ENCODE results near the gene SHKBP1. TPM values are rescaled to one million over a fixed set of nuclear protein-coding genes. Genes with fewer than 3 reads are reported as not detected.
A peak's percentile ranks its signal among the peaks of the same experiment; 100 is the strongest.
"Not testable (repeated sequence)": the region's sequence is repeated elsewhere in the genome, so short reads cannot be mapped to it uniquely, and the experiment has no call there.

SHKBP1 gene
- total and polyA plus RNA-seq, 10 of the 15 experiments (the other 5 are each of a cell fraction or from before 2014, with no cell fraction given) = 2.3 to 123 (median 67.0) TPM

GRCh38 chr19:40589591-40590429 lies 13.1 kb downstream of the SHKBP1 start:
- Histone ChIP-seq H3K4me2 (ENCODE audit: control insufficient read depth, insufficient read depth) (no peak overlapping the region), H3K9me3 (replicated peaks; ENCODE audit: control insufficient read depth, insufficient read depth, low read length) (no peaks in the 10 kb centered on the region), H3K27me3 (replicated peaks in 1 of 2; ENCODE audit: control insufficient read depth in 2 of 2, insufficient read depth in 2 of 2, low read length in 1 of 2) (no peaks in the 10 kb centered on the region), H3K36me3 (ENCODE audit: control insufficient read depth in 2 of 2, insufficient read depth in 2 of 2, low read length in 1 of 2) (peaks cover 0 to 7% of the 10 kb centered on the region in 2 experiments; a peak in 3 of 4 replicates), H3K79me2 (ENCODE audit: control insufficient read depth, insufficient read depth, low read length) (no peaks in the 10 kb centered on the region), H3K9ac (ENCODE audit: control insufficient read depth, insufficient read depth, low read length) (no peak overlapping the region), H4K20me1 (ENCODE audit: control insufficient read depth, insufficient read depth) (no peaks in the 10 kb centered on the region), H3K27ac (ENCODE audit: control insufficient read depth, insufficient read depth) (no peak overlapping the region), H3K4me1 (ENCODE audit: control insufficient read depth, insufficient read depth, low read length) (peaks cover under 1% of the 10 kb centered on the region; the same call in 1 of the 2 replicates), H3K4me3 (no peak overlapping the region), H2AFZ (ENCODE audit: control insufficient read depth, low read depth, low read length) (no peak overlapping the region)
- intact Hi-C loops (cut with micrococcal nuclease; ENCODE audit: unreplicated experiment) (no loop called here), in situ Hi-C loops (cut with MboI) (no loop called here)
- SMC1A ChIA-PET (ENCODE audit: uncharacterized antibody, unreplicated experiment) = no interaction called here
- RAD21 ChIA-PET (ENCODE audit: unreplicated experiment) = no interaction called here
- FAIRE-seq (no peak), ATAC-seq (no peak), DNase-seq (ENCODE audit: low read depth, low spot score) (no peak)
- TF ChIP-seq IRF4 (IDR thresholded peaks at IDR 0.05; ENCODE audit: low read depth, low read length) (no peak), USF1 (IDR thresholded peaks at IDR 0.05; ENCODE audit: borderline replicate concordance, extremely low read length, insufficient read depth, low read depth, low read length) (peak; percentile 18)
- no TSS peak for BruUV-seq (replicated peaks)
- WGBS (ENCODE audit: insufficient coverage, insufficient replicate concordance, low lambda C conversion rate, missing lambda C conversion rate) = 95% methylated on average over 26 of the region's 26 CpGs
- POLR2A ChIA-PET = no interaction called here
- CTCF ChIA-PET = interaction anchor here (0.6 kb wide), 1 partner anchor 760 kb away, joined by 3 read pairs; no protein-coding TSS in a partner anchor

GRCh38 chr19:40590464-40591265 lies 14.0 kb downstream of the SHKBP1 start:
- DNase-seq (ENCODE audit: low read depth, low spot score) = no peak
- H4K20me1 ChIP-seq (ENCODE audit: control insufficient read depth, insufficient read depth) = no peaks in the 10 kb centered on the region
- FAIRE-seq = no peak
- no peak overlapping the region for H3K27ac ChIP-seq (ENCODE audit: control insufficient read depth, insufficient read depth)
- TF ChIP-seq RCOR1 (conservative IDR thresholded peaks at IDR 0.05; ENCODE audit: low read depth, low read length) (no peak), POLR2A (IDR thresholded peaks at IDR 0.05; ENCODE audit: low read depth, low read length) (peak; percentile 56)
- no peak overlapping the region for H3K4me3 ChIP-seq
- 94% methylated on average over 22 of the region's 22 CpGs for WGBS (ENCODE audit: insufficient coverage, insufficient replicate concordance, low lambda C conversion rate, missing lambda C conversion rate)
- ChIA-PET SMC1A (ENCODE audit: uncharacterized antibody, unreplicated experiment) (no interaction called here), CTCF (interaction anchor here (0.6 to 1.2 kb wide), 3 partner anchors 11 to 759 kb away, joined by 3 to 6 read pairs (median 3); no protein-coding TSS in a partner anchor), POLR2A (no interaction called here), RAD21 (ENCODE audit: unreplicated experiment) (no interaction called here)
- no peak overlapping the region for H3K9ac ChIP-seq (ENCODE audit: control insufficient read depth, insufficient read depth, low read length)
- ATAC-seq = no peak
- in situ Hi-C loops (cut with MboI) = no loop called here
- H3K79me2 ChIP-seq (ENCODE audit: control insufficient read depth, insufficient read depth, low read length) = no peaks in the 10 kb centered on the region
- intact Hi-C loops (cut with micrococcal nuclease; ENCODE audit: unreplicated experiment) = no loop called here
- H3K27me3 ChIP-seq (replicated peaks in 1 of 2; ENCODE audit: control insufficient read depth in 2 of 2, insufficient read depth in 2 of 2, low read length in 1 of 2) = no peaks in the 10 kb centered on the region
- H3K9me3 ChIP-seq (replicated peaks; ENCODE audit: control insufficient read depth, insufficient read depth, low read length) = no peaks in the 10 kb centered on the region
- peaks cover 0 to 7% of the 10 kb centered on the region in 2 experiments; a peak in 3 of 4 replicates for H3K36me3 ChIP-seq (ENCODE audit: control insufficient read depth in 2 of 2, insufficient read depth in 2 of 2, low read length in 1 of 2)
- H2AFZ ChIP-seq (ENCODE audit: control insufficient read depth, low read depth, low read length) = no peak overlapping the region
- no peak overlapping the region for H3K4me2 ChIP-seq (ENCODE audit: control insufficient read depth, insufficient read depth)
- H3K4me1 ChIP-seq (ENCODE audit: control insufficient read depth, insufficient read depth, low read length) = no peaks in the 10 kb centered on the region
- TSS peak; percentile 44 for BruUV-seq (replicated peaks)

- H3K79me2 ChIP-seq (ENCODE audit: control insufficient read depth, insufficient read depth, low read length); SMC1A ChIA-PET (ENCODE audit: uncharacterized antibody, unreplicated experiment); DNase-seq (ENCODE audit: low read depth, low spot score); FAIRE-seq; intact Hi-C loops (cut with micrococcal nuclease; ENCODE audit: unreplicated experiment); BruUV-seq (replicated peaks); H4K20me1 ChIP-seq (ENCODE audit: control insufficient read depth, insufficient read depth); H3K27me3 ChIP-seq (replicated peaks in 1 of 2; ENCODE audit: control insufficient read depth in 2 of 2, insufficient read depth in 2 of 2, low read length in 1 of 2); in situ Hi-C loops (cut with MboI); H3K4me3 ChIP-seq; H3K9ac ChIP-seq (ENCODE audit: control insufficient read depth, insufficient read depth, low read length); H3K9me3 ChIP-seq (replicated peaks; ENCODE audit: control insufficient read depth, insufficient read depth, low read length); ATAC-seq; H3K27ac ChIP-seq (ENCODE audit: control insufficient read depth, insufficient read depth); H3K4me2 ChIP-seq (ENCODE audit: control insufficient read depth, insufficient read depth); RAD21 ChIA-PET (ENCODE audit: unreplicated experiment); H2AFZ ChIP-seq (ENCODE audit: control insufficient read depth, low read depth, low read length); H3K4me1 ChIP-seq (ENCODE audit: control insufficient read depth, insufficient read depth, low read length); H3K36me3 ChIP-seq (ENCODE audit: control insufficient read depth in 2 of 2, insufficient read depth in 2 of 2, low read length in 1 of 2): not testable (repeated sequence)
- ChIA-PET POLR2A (interaction anchor here (0.6 kb wide), 1 partner anchor 192 kb away, joined by 3 read pairs; no protein-coding TSS in a partner anchor), CTCF (interaction anchor here (1.2 to 3.1 kb wide), 4 partner anchors 12 to 43 kb away, joined by 3 to 7 read pairs (median 5); no protein-coding TSS in a partner anchor)
- WGBS (ENCODE audit: insufficient coverage, insufficient replicate concordance, low lambda C conversion rate, missing lambda C conversion rate) = 74% methylated on average over 4 of the region's 4 CpGs
Measured at GRCh38 chr19:40591724-40592123, 15.1 kb downstream of the SHKBP1 start.
